ENCODE measurements around the gene GGT6. TPM values are rescaled to one million over a fixed set of nuclear protein-coding genes. Genes with fewer than 3 reads are reported as not detected.
"Not testable (repeated sequence)": the region's sequence is repeated elsewhere in the genome, so short reads cannot be mapped to it uniquely, and the experiment has no call there.

Gene GGT6
- total RNA-seq, 2 donors from 2014 or later = not detected

DNA sequence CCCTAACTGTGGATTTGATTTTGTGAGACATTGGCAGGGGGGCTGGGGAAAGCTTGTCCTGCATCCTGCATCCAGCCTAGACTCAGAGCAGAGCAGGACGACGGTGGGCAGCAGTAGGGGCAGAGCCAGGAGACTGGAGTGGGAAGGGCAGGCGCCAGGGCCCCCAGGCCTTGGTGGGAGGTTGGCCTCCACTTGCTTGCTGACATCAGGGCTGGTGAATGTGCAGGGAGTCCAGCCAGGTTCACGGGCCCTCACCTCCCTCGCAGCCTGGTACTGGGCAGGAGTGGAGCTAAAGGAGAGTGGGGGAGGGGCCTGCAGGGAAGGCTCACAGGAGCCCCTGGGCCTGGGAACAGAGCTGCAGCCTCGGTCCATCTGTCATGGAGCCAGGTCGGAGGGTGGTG lies 21.7 kb upstream of the GGT6 start:
- no peaks in the 10 kb centered on the region for H3K9me3 ChIP-seq
- H3K4me1 ChIP-seq = peaks cover 0 to 31% of the 10 kb centered on the region in 2 donors
- H3K36me3 ChIP-seq = no peaks in the 10 kb centered on the region
- TF ChIP-seq, protein P1, sequence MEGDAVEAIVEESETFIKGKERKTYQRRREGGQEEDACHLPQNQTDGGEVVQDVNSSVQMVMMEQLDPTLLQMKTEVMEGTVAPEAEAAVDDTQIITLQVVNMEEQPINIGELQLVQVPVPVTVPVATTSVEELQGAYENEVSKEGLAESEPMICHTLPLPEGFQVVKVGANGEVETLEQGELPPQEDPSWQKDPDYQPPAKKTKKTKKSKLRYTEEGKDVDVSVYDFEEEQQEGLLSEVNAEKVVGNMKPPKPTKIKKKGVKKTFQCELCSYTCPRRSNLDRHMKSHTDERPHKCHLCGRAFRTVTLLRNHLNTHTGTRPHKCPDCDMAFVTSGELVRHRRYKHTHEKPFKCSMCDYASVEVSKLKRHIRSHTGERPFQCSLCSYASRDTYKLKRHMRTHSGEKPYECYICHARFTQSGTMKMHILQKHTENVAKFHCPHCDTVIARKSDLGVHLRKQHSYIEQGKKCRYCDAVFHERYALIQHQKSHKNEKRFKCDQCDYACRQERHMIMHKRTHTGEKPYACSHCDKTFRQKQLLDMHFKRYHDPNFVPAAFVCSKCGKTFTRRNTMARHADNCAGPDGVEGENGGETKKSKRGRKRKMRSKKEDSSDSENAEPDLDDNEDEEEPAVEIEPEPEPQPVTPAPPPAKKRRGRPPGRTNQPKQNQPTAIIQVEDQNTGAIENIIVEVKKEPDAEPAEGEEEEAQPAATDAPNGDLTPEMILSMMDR (IDR thresholded peaks at IDR 0.05) = no peak
- DNase-seq (ENCODE audit: low spot score) = no peak
- no peak overlapping the region for H3K27ac ChIP-seq
- no peaks in the 10 kb centered on the region for H3K27me3 ChIP-seq
- H3K4me3 ChIP-seq = no peak overlapping the region

DNA sequence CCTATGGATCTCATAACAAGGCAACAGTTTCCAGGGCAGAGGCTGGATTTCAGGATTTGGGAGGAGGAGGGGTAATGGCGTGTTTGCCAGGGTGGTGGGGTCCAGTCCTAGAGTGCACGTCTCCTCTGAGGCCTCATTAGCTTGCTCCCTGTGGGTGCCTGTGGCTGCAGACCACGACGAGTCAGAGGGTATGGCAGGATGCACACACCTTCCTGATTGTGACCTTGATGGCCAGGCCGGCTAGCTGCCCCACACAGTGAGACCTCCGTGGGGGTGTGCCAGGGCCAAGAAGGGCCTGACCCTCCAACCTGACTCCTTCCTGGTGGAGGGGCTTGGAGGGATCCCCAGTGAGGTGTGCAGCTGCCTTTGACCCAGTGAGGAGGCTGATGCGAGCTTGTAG lies 19.9 kb upstream of the GGT6 start:
- DNase-seq (ENCODE audit: low spot score) = no peak
- H3K4me3 ChIP-seq = no peak overlapping the region
- no peaks in the 10 kb centered on the region for H3K36me3 ChIP-seq
- peaks cover 0 to 20% of the 10 kb centered on the region in 2 donors for H3K4me1 ChIP-seq
- H3K27ac ChIP-seq = no peak overlapping the region
- TF ChIP-seq, protein P1 (IDR thresholded peaks at IDR 0.05) = no peak
- no peaks in the 10 kb centered on the region for H3K9me3 ChIP-seq
- no peaks in the 10 kb centered on the region for H3K27me3 ChIP-seq

- no peaks in the 10 kb centered on the region for H3K9me3 ChIP-seq
- H3K27ac ChIP-seq = no peak overlapping the region
- H3K4me3 ChIP-seq = no peak overlapping the region
- DNase-seq (ENCODE audit: low spot score) = no peak
- no peaks in the 10 kb centered on the region for H3K27me3 ChIP-seq
- peaks cover 0 to 15% of the 10 kb centered on the region in 2 donors for H3K4me1 ChIP-seq
- TF ChIP-seq, protein P1 (IDR thresholded peaks at IDR 0.05) = no peak
- H3K36me3 ChIP-seq = no peaks in the 10 kb centered on the region
These were observed 19.3 kb upstream of the GGT6 start for GRCh38 chr17:4579678-4580077.

DNA sequence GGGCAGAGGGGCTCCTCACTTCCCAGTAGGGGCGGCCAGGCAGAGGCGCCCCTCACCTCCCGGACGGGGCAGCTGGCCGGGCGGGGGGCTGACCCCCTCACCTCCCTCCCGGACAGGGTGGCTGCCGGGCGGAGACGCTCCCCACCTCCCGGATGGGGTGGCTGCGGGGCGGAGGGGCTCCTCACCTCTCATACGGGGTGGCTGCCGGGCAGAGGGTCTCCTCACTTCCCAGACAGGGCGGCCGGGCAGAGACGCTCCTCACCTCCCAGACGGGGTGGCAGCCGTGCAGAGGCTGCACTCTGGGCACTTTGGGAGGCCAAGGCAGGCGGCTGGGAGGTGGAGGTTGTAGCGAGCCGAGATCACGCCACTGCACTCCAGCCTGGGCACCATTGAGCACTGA lies 18.0 kb upstream of the GGT6 start:
- not testable (repeated sequence) for DNase-seq (ENCODE audit: low spot score); H3K27me3 ChIP-seq; H3K4me3 ChIP-seq; H3K9me3 ChIP-seq; H3K36me3 ChIP-seq; H3K27ac ChIP-seq; H3K4me1 ChIP-seq

GRCh38 chr17:4577386-4577993 lies 17.1 kb upstream of the GGT6 start:
- H3K27ac ChIP-seq = no peak overlapping the region
- DNase-seq (ENCODE audit: low spot score) = no peak
- no peaks in the 10 kb centered on the region for H3K9me3 ChIP-seq
- TF ChIP-seq, protein P1 (IDR thresholded peaks at IDR 0.05) = no peak
- H3K36me3 ChIP-seq = no peaks in the 10 kb centered on the region
- H3K4me1 ChIP-seq = no peaks in the 10 kb centered on the region
- H3K4me3 ChIP-seq = no peak overlapping the region
- no peaks in the 10 kb centered on the region for H3K27me3 ChIP-seq

DNA sequence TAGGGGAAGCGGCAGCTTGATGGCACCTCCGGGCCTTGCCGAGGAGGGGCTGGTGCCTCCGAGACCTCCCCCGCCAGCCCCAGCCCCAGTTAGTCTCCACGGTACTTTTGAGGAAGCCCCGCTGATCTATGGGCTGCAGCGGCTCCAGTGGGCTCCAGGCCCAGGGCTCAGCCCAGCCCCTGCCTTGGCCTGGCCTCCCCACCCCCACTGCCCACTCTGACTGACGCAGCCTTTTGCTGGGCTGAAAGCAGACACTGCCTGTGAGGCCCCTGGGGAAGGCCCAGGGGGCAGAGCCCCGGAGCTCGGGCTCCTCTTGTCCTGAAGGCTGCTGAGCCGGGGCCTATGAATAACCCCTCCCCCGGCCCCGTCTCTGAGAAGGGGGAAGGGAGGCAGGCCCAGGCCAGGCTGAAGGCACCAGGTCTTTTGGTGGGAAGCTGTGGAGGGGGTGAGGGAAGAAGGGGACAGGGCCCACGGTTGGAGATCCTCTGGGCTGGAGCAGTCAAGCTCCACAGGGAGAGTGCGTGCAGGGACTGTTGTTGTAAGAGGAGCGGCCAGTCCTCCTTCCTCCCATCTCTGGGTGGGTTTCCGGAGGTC lies 16.4 kb upstream of the GGT6 start:
- Histone ChIP-seq H3K4me1 (no peaks in the 10 kb centered on the region), H3K27ac (no peak overlapping the region), H3K36me3 (no peaks in the 10 kb centered on the region), H3K4me3 (no peak overlapping the region), H3K9me3 (no peaks in the 10 kb centered on the region), H3K27me3 (no peaks in the 10 kb centered on the region)
- TF ChIP-seq, protein P1 (IDR thresholded peaks at IDR 0.05) = no peak
- no peak for DNase-seq (ENCODE audit: low spot score)
